Glutamatergic neuron (in vitro differentiated cells): Measurements from ENCODE around the gene GKAP1. TPM values are rescaled to one million over a fixed set of nuclear protein-coding genes. Genes with fewer than 3 reads are reported as not detected.
A peak's percentile ranks its signal among the peaks of the same experiment; 100 is the strongest.
"Not testable (repeated sequence)": the region's sequence is repeated elsewhere in the genome, so short reads cannot be mapped to it uniquely, and the experiment has no call there.

Experiments used
- DNase-seq: peaks from one replicate; pipeline ENCODE4 v3.0.0; 2022
- H3K27ac Mint-ChIP-seq: one replicate; pipeline ENCODE4 v1.8.0; 2020; ENCODE audit warnings: mild to moderate bottlenecking, mixed read lengths, inconsistent platforms; ENCODE audit not compliant: unreplicated experiment
- H3K27me3 Mint-ChIP-seq: one replicate; pipeline ENCODE4 v1.8.0; 2020; ENCODE audit warnings: mild to moderate bottlenecking, moderate library complexity, mixed read lengths, inconsistent platforms; ENCODE audit not compliant: unreplicated experiment
- H3K36me3 Mint-ChIP-seq: one replicate; pipeline ENCODE4 v1.8.0; 2020; ENCODE audit warnings: mild to moderate bottlenecking, mixed read lengths, inconsistent platforms; ENCODE audit not compliant: unreplicated experiment
- H3K4me1 Mint-ChIP-seq: one replicate; pipeline ENCODE4 v1.8.0; 2020; ENCODE audit warnings: mild to moderate bottlenecking, low read depth, mixed read lengths, inconsistent platforms; ENCODE audit not compliant: unreplicated experiment
- H3K4me3 Mint-ChIP-seq: one replicate; pipeline ENCODE4 v1.8.0; 2020; ENCODE audit warnings: mild to moderate bottlenecking, mixed read lengths, inconsistent platforms; ENCODE audit not compliant: unreplicated experiment
- H3K9me3 Mint-ChIP-seq: one replicate; pipeline ENCODE4 v1.8.0; 2020; ENCODE audit warnings: mild to moderate bottlenecking, moderate library complexity, mixed read lengths, inconsistent platforms; ENCODE audit not compliant: unreplicated experiment
- long read RNA-seq: library from polyadenylated mRNA; unstranded; transcript quantifications from one replicate; pipeline ENCODE4 v2.0.0, GENCODE V29; 2020; ENCODE audit not compliant: unreplicated experiment
- total RNA-seq: library from RNA; stranded (reverse); fragmentation: NEBNext Ultra II Directional; extraction: Animal tissue kit (Norgen Biotek cat#: 25700); gene quantifications from one replicate; pipeline ENCODE4 v1.2.1, GENCODE V29; 2021; ENCODE audit not compliant: unreplicated experiment
- TF ChIP-seq, protein P1 (sequence below): fragments of 200-600 bp; sonication (generic); IDR thresholded peaks from one replicate; pipeline ENCODE4 v1.5.0; 2021; ENCODE audit not compliant: partially characterized antibody, unreplicated experiment

GKAP1 gene
- 47.4 TPM for total RNA-seq
- long read RNA-seq, partial matches to known transcripts = 7 of 8 reads
- long read RNA-seq, other reads (novel, unspliced or antisense) = 0 of 8 reads

DNA sequence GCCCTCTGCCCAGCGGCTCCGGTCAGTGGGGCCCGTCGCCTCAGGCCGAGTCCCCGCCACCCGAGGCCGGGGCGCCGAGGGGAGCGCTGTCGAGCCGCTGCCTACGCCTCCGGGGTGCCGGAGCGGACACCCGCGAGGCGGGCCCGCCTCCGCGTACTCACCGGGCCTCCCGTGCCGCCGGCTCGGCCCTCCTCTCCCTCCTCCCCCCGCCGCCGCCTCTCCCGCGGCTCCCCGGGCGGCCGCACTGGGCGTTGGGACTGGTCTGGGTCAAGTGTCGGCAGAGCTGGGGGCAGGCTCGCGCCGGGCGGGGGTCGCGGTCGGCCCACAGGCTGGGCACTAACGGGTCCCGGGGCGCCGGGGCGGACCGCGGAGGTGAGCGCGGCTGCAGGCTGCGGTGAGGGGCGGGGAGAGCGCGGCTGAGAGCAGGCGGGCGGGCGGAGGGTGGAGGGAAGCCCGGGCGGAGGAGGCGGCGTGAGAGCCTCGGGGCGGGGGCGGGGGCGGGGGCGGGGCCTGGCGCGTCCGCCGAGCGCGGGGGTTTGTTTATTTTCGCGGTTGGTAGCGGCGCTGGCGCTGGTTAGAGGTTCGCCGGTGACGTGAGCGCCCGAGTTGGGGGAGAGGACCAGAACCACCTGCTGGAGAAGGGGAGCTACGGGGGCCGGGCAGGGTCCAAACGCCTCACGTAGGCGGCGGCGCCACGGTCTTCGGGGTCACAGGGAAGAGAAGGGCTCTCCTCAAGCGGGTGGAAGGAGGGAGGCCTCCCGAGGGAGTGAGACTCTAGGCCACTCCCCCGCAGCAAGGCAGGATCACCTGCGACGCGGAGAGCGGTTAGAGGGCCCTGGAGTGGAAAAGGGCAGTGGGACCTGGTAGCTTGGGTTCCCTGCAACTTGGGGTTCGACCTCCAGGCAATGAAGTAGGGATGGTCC lies at the start of gene GKAP1:
Gene GKAP1, minus strand, starts transcription at position 414 of the 923 bp plus-strand sequence. CDS start 11,252 bp downstream, outside the sequence.
- not testable (repeated sequence) for H3K9me3 Mint-ChIP-seq, H3K4me1 Mint-ChIP-seq, H3K27me3 Mint-ChIP-seq, H3K36me3 Mint-ChIP-seq
- peak; percentile 85 for DNase-seq
- Mint-ChIP-seq H3K27ac (peak within 1 kb of the TSS; percentile 73), H3K4me3 (peak within 1 kb of the TSS; percentile 86)

DNA sequence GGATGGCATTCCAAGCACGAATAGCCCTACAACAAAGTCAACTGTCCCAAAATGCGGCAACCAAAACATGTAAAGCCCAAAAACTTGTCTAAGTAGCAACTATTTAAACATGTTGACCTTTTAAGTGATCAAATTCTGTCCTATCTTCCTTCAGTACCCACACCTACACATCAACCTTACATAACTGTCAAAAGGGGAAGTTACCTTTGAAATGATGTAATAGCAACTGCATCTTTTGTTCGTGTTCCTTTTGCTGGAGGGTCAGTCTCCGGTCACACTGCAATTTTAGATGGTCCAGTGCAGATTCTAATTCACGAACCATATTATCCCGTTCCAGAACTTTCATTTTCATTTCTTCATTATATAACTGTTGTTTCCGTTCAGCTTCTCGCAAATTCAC lies 32.3 kb upstream of the GKAP1 start:
- not testable (repeated sequence) for H3K27ac Mint-ChIP-seq, DNase-seq, H3K4me1 Mint-ChIP-seq, H3K9me3 Mint-ChIP-seq, H3K27me3 Mint-ChIP-seq, H3K4me3 Mint-ChIP-seq, H3K36me3 Mint-ChIP-seq

DNA sequence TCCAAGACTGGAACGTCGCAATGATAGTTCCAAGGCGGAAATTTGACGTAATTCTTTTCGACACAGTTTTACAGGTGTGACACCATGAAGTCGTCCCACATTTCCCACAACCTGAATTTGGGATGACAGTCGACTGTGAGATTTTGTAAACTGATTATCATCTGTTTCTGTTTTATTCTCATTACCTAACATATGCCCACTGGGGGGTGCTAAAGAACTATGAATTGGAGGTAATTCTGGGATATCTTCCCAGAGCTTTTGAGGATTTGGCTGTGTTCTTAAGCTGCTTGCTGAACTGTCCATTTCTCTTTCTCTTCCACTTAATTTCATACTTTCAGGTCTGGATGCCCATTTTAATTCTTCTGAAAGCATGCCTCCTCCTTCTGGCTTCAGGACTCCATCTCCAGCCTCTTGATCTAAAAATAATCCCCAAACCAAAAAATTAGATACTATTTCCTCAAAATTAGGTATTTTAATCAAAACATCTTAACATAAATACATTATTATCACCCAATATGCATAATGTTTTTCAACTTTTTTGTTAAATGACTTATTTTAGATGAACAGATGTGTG lies 19.6 kb upstream of the GKAP1 start:
- H3K4me1 Mint-ChIP-seq, H3K36me3 Mint-ChIP-seq, H3K9me3 Mint-ChIP-seq, DNase-seq, H3K27ac Mint-ChIP-seq, H3K4me3 Mint-ChIP-seq, H3K27me3 Mint-ChIP-seq: not testable (repeated sequence)

DNA sequence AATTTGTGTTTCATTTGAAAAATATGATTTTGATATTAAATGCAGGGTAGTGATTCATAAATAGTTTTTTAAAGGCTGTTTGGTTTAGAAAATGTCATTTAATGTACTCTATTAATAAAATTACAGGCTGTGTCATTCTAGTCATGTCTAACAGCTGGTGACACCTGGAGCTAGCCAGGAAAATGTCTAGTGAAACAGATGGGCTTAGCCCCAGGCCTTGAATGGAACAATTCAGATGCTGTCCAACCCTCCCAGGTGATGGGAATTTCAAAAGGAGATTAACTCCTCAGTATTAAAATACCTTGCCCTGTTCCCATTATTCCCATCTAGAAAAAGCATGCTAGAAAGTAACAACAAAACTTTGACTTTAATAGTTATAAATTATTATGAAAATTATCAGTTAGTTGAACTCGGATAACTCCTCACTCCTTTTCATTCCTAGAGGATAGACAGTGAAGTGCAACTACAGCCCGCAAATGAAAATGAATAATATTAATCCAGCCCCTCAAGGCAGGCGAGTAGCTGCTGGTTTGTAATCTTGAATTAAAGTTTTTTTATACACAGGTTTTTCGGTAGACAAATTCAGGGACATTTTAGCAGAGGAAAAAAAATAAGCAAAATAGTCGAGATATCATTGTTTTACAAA lies 13.0 kb upstream of the GKAP1 start:
- H3K4me3 Mint-ChIP-seq, H3K36me3 Mint-ChIP-seq, H3K27me3 Mint-ChIP-seq, H3K9me3 Mint-ChIP-seq: not testable (repeated sequence)
- TF ChIP-seq, protein P1, sequence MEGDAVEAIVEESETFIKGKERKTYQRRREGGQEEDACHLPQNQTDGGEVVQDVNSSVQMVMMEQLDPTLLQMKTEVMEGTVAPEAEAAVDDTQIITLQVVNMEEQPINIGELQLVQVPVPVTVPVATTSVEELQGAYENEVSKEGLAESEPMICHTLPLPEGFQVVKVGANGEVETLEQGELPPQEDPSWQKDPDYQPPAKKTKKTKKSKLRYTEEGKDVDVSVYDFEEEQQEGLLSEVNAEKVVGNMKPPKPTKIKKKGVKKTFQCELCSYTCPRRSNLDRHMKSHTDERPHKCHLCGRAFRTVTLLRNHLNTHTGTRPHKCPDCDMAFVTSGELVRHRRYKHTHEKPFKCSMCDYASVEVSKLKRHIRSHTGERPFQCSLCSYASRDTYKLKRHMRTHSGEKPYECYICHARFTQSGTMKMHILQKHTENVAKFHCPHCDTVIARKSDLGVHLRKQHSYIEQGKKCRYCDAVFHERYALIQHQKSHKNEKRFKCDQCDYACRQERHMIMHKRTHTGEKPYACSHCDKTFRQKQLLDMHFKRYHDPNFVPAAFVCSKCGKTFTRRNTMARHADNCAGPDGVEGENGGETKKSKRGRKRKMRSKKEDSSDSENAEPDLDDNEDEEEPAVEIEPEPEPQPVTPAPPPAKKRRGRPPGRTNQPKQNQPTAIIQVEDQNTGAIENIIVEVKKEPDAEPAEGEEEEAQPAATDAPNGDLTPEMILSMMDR = peak; percentile 65
- Mint-ChIP-seq H3K4me1 (peaks cover 18% of the 10 kb centered on the region), H3K27ac (peak overlapping the region; percentile 66)
- peak; percentile 48 for DNase-seq

DNA sequence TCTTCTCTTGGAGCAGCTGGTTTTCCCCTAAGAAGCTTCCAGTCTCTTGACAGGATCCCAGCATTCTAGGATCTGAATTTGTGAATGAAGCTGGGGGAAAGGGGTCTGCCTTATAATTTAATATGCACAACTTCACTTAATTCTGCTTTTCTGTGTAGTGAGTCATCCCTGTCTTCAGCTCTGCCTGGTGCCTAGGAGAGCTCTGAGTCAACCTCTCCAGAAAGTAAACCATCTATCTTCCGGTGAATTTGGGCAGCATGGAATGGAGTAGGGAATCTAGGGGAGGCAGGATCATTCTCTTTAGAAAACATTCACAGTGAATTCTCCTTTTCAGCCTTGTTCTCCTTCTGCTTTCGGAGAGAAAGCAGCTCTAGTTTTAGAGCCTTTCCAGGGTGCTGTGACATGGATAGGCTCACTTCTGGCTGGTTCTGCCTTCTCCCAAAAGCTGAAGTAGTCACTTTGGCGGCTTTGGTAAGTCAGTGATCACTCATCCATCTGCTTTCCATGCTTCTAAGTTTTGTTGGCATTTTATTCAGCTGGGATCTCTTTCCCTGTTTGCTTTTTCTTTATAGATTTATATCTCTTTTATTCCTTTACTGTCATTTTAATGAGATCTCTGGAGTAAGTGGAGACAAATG lies 7.5 kb upstream of the GKAP1 start:
- H3K4me1 Mint-ChIP-seq = peaks cover 16% of the 10 kb centered on the region
- H3K36me3 Mint-ChIP-seq, H3K27ac Mint-ChIP-seq, H3K27me3 Mint-ChIP-seq, DNase-seq, H3K4me3 Mint-ChIP-seq, H3K9me3 Mint-ChIP-seq: not testable (repeated sequence)

DNA sequence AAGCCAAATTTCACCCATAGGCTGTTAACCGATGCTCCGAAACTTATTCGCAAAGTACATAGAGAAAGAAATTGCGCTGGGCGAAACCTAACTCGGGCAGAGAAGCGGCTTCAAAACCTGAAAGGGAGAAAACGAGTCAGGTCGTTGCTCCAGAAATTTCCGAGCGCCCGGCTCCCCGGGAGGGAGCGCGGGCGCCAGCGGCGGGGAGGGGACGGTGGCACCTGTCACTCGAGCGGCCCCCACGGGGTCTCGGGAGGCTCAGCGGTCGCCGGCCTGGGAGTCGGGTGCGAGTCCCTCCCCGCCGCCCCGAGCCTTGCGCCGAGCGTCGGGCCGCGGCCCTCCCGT lies 586 bp downstream of the GKAP1 start:
- H3K27me3 Mint-ChIP-seq, H3K9me3 Mint-ChIP-seq, H3K4me1 Mint-ChIP-seq, H3K36me3 Mint-ChIP-seq, DNase-seq: not testable (repeated sequence)
- Mint-ChIP-seq H3K4me3 (peak overlapping the region; percentile 86), H3K27ac (peak overlapping the region; percentile 73)

- DNase-seq, H3K4me1 Mint-ChIP-seq, H3K27me3 Mint-ChIP-seq, H3K27ac Mint-ChIP-seq, H3K9me3 Mint-ChIP-seq, H3K36me3 Mint-ChIP-seq: not testable (repeated sequence)
- H3K4me3 Mint-ChIP-seq = peak overlapping the region; percentile 21
Measured at GRCh38 chr9:83815120-83815519, 2.4 kb downstream of the GKAP1 start.

- H3K27me3 Mint-ChIP-seq = not testable (repeated sequence)
Measured at GRCh38 chr9:83809213-83809612, 8.4 kb downstream of the GKAP1 start.

DNA sequence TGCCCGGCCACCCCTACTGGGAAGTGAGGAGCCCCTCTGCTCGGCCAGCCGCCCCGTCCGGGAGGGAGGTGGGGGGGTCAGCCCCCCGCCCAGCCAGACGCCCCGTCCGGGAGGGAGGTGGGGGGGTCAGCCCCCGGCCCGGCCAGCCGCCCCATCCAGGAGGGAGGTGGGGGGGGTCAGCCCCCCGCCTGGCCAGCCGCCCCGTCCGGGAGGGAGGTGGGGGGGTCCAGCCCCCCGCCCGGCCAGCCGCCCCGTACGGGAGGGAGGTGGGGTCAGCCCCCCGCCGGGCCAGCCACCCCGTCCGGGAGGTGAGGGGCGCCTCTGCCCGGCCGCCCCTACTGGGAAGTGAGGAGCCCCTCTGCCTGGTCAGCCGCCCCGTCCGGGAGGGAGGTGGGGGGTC lies 13.1 kb downstream of the GKAP1 start:
- not testable (repeated sequence) for H3K4me3 Mint-ChIP-seq, H3K27me3 Mint-ChIP-seq, H3K36me3 Mint-ChIP-seq, DNase-seq, H3K4me1 Mint-ChIP-seq, H3K9me3 Mint-ChIP-seq, H3K27ac Mint-ChIP-seq

More at GRCh38 chr9:83809213-83809612, 8.4 kb downstream of the GKAP1 start:
- H3K36me3 Mint-ChIP-seq, H3K9me3 Mint-ChIP-seq, H3K4me1 Mint-ChIP-seq, DNase-seq, H3K27ac Mint-ChIP-seq, H3K4me3 Mint-ChIP-seq: not testable (repeated sequence)

DNA sequence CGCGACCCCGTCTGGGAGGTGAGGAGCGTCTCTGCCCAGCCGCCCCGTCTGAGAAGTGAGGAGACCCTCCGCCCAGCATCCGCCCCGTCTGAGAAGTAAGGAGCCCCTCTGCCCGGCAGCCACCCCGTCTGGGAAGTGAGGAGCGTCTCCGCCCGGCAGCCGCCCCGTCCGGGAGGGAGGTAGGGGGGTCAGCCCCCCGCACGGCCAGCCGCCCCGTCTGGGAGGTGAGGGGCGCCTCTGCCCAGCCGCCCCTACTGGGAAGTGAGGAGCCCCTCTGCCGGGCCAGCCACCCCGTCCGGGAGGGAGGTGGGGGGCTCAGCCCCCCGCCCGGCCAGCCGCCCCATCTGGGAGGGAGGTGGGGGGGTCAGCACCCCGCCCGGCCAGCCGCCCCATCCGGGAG lies 13.6 kb downstream of the GKAP1 start:
- H3K9me3 Mint-ChIP-seq, H3K27me3 Mint-ChIP-seq, DNase-seq, H3K27ac Mint-ChIP-seq, H3K4me1 Mint-ChIP-seq, H3K4me3 Mint-ChIP-seq, H3K36me3 Mint-ChIP-seq: not testable (repeated sequence)
